ENCODE data around the gene HES6.

GRCh38 chr2:238282861-238283738 lies 43.3 kb upstream of the HES6 start:
- TF ChIP-seq POLR2AphosphoS5 (IDR thresholded peaks at IDR 0.05): no peak
- no peak for TF ChIP-seq CTCF (IDR thresholded peaks at IDR 0.05)
- TF ChIP-seq POLR2A (IDR thresholded peaks at IDR 0.05): no peak
- no peak for TF ChIP-seq EP300 (IDR thresholded peaks at IDR 0.05)

Data from gastroesophageal sphincter (tissue), 3 donors.